GM18511 (cell line): ENCODE results near the gene PLIN1.

ENCODE experiments used
- ATAC-seq: cut with Tn5 transposase; IDR thresholded peaks from one replicate; pipeline ENCODE4 v1.9.1; 2021; ENCODE audit warnings: mild to moderate bottlenecking, moderate library complexity; ENCODE audit not compliant: unreplicated experiment

PLIN1 gene

DNA sequence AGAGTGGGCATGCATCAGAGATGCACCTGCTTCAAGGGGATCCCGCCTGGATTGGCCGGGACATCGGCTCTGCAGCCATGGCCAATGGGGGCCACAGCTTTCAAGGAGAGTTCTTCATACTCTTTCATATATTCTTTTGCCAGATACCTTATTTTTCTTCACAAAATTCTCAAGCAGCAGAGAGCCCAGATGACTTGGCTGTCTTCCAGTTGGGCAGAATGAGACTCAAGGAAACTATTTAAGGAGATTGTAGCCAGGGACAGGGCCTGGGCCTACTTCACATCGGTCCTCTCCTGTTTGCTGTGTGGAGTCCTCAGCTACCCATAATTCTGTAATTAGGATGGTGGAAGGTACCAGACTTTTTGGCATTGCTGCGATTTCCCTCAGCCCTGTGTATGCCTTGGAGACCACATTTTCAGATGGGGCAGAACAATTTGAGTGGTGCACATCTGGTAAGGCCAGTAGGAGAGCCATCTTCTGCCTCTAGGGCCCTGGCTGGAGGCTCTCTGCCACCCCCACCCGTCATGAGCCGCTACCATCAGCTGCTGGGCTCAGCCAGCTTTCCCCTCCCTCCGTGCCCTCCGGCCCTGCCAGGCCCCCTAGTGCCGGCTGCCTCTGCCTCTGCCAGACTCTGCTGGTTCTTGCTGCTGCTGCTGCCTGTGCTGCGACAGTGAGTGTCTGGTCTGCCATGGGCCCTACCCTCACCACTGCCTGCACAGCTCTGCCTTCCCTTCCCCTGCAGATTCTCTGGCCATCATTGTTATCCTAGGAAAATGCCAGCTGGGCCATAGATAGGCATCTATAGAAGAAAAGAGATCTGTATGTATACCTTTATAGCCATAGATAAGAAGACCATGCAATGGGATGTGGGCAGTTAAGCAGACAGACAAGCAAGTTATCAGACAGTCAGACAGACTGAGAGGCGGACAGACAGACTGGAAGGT lies 6.7 kb downstream of the PLIN1 start:
- no peak for ATAC-seq

DNA sequence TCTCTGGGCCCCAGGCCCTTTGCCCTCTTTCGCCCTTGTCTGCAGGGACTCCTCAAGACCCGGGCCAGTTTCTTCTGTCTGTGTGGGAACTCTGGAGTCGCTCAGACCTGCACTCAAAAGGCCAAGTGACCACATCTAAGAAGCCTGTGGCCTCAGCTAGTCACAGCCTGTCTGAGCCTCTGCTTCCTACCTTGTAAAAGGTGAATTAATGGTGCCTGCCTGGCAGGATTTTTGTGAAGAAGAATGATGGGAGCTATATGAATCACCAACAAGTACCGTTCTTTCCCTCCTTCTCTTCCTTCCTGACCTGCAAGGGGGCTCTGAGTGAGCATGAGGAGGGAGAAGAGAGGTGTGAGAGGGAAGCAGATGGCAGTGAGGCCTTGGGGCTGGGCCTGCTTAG lies 7.5 kb downstream of the PLIN1 start:
- ATAC-seq: no peak

DNA sequence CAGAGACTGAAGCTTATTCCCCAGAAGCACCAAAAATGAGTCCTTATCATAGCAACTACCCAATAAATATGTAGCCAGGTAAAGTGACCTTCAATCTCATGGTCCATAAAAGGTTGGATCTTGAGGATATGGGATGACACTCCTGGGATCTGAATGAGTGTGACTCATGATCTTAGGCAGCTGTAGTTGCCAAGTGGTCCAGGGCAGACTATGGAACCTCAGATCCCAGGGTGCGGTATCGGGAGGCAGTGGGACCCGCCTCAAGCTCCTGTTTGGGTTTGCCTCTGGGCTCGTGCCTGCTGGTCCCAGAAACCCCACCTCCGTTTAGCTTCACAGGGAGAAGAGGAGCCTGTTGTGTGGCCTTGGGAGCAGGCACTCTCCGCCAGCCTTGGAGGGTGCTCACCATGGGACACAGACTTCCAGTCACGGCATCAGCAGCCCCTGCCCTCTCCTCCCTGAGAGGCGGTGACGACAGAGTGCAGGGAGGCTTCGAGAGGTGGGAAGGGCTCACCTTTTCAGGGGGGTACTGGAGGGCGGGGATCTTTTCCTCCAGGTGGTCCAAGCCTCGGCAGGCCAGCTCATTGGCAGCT lies 8.1 kb downstream of the PLIN1 start:
- no peak for ATAC-seq

DNA sequence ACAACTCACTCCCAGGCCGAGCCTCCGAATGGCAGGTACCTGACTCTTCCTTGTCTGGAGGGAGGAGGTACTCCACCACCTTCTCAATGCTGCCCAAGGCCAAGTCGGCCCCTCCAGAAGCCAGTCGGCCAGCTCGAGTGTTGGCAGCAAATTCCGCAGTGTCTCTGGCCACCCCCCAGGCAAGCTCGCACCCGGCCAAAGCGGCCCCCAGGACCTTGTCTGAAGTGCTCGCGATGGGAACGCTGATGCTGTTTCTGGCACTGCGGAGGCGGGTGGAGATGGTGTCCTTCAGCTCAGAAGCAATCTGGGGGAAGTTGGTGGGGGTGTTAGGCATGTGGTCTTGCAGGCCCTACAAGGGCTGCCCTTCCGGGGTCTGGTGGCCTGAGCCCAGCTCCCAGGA lies 9.2 kb downstream of the PLIN1 start:
- ATAC-seq: no peak

DNA sequence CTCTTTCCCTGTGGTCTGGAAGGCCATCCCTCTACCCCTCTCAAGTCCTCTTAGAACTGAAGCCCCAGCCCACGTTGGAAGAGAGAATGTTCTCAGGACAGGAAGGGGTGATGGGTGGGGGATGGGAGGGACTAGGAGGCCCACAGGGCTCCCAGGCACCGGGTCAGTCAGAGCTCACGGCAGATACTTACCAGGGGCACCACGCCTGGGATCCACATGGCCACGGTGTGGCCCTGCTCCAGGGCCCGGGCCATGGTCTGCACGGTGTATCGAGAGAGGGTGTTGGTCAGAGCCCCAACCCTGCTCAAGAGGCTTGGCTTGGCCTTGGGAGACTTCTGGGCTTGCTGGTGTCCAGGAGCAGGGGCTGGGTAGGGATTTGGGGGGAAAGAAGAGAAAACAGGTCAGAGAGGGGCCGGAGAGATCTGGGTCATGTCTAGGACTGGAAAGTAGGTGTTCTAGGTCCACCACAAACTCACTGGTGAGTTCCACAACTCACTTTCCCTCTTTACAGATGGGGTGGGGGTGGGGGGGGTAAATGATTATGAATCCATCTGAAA lies 9.8 kb downstream of the PLIN1 start:
- ATAC-seq: no peak

DNA sequence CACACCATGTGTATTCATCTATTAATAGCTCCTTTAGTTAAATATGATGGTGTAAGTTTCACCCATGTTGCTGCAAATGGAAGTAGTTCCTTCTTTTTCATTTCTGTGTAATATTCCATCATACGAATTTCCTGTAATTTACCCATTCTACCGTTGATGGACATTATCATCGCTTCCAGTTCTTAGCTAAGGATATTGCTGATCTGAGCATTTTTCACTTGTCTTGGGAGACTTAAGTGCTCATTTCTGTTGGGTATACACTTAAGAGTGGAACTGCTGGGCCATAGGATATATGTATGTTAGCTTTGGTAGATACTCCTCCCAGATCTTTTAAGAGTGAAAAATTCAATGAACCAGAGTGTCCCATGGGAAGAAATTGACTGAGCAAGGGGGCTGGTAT lies 11.0 kb downstream of the PLIN1 start:
- ATAC-seq: no peak

DNA sequence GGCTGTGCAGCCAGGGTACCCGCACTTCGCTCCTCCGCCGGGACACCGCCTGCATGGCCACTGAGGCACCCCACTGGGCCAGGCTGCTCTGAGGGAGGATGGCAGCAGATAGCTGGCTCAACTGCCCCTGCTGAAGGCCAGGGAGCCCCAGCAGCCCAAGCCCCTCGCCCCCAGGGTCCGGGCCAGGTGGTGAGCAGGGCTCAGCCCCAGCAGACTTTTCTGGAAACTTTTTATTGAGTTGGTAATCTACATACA lies 11.5 kb downstream of the PLIN1 start:
- no peak for ATAC-seq

DNA sequence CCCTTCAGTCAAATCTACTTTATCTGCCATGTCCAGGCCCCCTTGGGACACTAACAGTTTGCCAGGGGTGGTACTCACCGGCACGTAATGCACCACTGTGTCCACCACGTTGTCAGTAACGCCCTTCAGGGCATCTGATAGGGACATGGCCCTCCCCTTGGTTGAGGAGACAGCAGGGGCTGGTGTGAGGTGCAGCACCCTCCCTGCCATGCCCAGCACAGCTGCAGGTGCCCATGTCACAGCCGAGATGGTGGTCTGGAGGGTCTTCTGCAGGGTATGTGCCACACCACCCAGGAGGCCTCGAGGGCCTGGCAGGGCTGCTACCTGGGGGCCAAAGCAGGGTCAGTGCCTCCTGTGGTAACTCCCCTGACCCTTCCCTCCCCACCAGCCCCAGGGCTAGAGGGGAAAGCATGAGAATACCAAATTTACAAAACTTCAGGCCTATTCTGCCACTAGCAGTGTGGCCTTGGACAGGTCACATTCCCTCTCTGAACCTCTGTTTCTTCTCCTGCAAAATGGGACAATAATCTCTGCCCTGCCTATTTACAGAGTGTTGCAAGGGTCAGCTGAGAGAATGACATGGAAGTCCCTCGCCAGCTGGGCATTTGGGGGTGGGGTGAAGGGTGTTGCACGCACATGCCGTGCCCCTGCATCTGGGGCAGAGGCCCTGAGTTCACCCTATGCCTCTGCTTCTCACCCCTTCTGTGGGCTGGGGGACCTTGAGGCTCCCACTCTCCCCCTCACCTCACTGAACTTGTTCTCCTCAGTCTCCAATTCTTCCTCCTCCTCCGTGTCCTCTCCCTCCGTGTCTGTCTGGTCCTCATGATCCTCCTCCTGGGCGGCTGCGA lies 12.1 kb downstream of the PLIN1 start:
- ATAC-seq: no peak

DNA sequence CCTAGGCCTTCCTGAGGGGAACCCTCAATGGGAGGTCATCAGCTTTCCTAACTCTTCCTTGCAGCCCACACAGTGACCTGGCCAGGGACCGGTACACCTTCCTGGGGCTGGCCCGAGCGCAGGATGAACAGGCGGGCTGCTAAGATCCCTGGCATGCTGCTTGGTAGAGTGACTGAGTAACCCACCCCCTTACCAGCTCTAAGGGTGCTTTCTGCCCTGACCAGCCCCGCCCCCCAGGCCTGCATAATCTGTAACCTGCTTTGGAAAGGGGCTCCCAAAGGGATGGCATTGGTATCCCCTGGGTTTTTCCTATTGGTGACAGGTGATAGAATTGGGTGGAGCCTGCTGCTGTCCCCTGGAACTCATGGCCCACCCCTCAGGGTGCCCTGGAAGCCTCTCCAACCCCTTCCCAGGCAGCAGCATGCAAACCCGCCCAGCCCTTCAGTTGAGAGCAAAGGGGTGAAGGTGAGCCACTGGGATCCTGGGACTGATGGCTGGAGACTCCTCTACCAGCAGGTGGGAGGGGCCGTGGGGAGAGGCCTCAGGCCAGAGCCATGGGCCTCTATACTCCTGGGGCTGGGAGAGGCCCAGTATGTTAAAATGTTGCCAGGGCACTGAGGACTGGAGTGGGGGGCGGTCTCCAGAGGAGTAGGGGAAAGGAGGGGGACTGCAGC lies 12.8 kb downstream of the PLIN1 start:
- ATAC-seq: peak; percentile 28

DNA sequence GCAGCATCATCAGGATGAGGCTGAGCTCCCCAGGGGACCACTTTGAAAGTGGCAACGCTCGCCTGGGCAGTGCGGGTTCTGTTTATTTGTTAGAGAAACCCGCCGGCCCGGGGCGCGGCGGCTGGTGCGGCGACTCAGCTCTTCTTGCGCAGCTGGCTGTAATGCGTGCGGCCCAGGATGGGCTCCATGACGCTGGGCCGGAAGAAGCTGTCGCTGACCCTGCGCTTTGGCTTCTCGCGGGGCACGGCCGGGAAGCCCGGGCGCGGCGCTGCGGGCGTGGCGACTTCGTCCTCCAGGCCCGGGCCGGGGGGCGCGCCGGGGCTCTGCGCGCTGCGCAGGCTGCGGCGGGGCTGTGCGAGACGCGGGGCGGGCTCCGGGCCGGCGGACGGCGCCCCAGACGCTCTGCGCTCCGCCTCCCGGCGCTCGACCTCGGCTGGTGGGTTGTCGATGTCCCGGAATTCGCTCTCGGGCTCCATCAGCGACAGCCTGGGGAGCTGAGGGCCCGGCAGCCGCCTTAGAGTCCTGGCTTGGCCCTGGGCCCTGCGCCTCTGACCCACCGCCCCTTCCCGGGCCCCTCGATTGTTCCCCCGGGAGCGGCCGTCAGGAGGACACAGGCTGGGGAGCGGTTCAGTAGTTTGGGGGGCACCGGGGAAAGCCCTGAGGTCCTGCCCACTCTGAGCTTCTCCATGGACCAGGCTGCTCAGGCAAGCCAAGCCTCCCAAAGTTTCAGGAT lies 13.6 kb downstream of the PLIN1 start:
- ATAC-seq: peak; percentile 71

DNA sequence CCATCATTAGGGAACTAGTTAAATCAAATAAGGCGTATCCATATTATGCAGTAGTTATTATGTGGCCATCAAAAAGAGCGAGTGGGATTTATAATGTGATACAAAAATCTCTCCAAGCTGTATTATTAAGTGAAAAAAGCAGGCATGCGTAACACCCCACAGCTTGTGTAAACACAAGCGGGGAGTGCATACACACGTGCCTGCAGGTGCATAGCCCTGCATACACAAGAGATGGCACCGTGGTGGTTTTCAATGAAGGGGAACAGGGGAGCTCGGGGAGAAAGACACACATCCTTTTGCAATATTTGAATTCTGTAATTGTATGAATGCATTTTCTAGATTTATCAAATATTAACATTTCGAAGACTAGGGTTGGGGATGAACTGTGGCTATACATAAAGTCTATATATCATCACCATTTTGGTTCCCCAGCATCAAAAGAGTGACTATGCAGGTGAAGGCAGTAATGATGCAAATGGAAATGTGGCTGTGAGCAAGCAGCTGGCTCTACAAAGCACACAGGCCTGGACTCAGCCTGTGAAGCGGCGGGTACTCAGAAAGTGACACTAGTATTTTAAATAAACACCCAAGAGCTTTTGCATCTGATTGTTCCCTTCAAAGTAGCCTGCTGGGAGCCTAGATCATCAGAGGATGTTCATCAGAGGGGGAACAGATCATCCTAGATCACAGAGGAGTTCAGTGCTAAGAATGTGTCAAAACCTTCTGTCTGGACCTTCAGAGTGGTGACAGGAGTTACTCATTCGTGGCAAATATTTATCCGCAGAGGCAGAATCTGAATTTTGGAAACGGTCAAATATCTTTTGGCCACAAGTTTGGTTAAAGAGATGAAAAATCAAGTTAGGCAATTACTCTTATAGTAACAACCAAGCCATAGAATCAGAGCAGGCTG lies 14.5 kb downstream of the PLIN1 start:
- no peak for ATAC-seq

DNA sequence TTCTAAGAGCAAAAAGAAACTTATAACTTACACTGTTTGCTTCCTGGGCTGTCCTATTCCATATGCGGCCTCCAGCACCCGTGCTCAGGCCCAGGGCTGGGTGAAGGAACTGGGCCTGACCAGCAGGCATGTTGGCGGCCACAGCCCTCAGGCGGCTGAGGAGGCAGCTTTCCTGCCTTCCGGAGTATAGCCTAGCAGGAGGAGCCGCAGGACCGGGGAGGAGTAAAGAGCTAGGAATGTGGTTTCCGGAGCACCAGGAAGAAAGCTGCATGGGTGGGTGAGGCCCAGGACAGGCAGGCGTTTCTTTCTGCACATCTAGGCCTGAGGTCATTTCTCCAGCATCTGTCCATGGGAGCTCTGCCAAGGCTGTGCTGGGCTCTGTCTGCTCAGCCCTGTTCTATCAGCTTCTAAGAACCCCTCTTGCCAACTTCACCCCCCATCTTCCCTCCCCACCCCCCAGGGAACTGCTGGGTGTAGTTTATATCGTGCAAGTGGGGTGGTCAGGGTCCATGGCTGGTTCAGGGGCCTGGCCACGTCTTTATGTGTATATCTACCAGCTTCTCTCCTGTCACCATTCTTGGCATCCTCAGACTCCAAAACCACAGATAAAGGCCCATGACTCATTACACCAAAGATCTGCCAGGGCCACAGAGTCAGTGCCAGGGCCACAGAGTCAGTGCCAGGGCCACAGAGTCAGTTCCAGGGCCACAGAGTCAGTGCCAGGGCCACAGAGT lies 16.1 kb downstream of the PLIN1 start:
- no peak for ATAC-seq

DNA sequence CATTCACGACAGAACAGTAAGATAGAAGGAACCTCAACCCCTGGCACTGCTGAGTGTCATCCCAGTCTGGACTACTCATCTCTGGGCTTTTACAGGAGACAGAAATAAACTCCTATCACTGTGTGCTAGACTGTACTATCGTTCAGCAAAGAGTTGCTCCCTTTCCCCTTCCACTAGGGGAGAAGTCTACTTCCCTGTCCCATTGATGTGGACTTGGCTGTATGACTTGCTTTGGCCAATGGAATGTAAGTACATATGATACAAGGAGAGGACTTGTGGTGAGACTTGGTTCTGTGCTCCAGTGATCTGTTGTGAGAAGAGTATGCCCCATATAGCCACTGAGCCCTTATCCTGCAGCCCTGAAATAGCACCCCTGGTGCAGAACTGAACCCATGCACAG lies 18.6 kb downstream of the PLIN1 start:
- no peak for ATAC-seq

DNA sequence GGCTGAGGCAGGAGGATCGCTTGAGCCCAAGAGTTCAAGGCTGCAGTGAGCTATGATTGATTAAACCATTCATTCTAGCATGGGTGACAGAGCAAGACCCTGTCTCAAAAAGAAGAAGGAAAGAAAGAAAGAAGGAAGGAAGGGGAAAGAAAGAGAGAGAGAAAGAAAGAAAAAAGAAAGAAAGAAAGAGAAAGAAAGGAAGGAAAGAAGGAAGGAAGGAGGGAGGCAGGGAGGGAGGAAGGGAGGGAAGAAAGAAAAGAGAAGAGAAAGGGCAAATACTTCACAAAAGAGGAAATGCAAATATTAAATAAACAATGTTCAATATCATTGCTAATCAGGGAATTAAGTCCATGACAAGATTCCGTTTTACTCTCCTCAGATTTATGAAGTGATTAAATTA lies 19.9 kb downstream of the PLIN1 start:
- ATAC-seq: no peak

DNA sequence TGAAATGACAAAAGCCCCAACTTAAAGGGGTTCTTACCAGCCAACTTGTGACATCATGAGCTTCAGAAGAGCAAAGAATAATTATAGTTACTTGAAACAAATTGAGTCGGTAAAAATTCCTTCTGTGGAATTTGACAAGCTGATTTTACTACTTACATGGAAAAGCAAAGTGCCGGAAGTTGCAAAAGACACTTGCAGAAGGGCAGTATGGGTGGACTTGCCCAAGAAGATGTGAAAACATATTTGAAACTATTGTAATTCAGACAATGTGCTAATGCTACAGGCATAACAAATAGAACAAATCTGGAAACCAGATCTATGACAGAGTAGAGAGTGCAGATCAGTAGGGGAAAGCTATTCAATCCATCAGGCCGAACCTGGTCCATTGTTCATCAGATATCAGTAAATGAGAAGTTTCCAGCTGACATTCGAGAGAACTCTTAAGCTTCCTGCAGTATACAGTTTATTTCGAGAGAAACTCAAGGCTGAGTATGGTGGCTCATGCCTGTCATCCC lies 21.4 kb downstream of the PLIN1 start:
- no peak for ATAC-seq

DNA sequence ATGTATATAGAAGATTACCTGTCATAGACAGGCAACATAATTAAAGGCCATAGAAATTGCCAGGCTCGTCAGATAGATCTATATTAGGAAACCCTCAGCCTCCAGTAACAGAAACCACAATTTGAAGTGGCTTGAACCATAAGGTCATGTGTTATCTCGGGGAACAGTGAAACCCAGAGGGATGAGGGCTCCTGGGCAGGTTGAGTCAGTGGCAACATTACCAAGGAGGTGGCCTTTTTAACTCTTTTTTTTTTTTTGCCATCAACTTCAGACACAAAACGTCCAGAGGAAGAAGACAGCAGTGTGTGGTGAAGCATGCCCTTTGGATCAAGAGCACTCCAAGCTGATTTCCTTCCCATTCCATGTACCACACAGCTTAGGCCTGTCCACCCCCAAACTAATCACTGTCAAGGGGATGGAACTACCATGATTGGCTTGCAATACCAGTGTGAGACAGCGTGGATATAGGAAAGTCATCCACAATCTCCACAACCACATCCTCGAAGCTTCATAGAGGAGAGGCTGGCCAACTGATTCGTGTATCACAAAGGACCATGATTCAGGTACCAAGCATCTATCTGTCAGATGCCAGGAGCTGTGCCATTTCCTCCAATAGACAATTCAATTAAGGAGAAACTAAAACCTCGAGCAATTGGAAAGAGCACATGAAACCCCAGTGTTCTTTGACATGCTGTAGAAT lies 22.9 kb downstream of the PLIN1 start:
- no peak for ATAC-seq

DNA sequence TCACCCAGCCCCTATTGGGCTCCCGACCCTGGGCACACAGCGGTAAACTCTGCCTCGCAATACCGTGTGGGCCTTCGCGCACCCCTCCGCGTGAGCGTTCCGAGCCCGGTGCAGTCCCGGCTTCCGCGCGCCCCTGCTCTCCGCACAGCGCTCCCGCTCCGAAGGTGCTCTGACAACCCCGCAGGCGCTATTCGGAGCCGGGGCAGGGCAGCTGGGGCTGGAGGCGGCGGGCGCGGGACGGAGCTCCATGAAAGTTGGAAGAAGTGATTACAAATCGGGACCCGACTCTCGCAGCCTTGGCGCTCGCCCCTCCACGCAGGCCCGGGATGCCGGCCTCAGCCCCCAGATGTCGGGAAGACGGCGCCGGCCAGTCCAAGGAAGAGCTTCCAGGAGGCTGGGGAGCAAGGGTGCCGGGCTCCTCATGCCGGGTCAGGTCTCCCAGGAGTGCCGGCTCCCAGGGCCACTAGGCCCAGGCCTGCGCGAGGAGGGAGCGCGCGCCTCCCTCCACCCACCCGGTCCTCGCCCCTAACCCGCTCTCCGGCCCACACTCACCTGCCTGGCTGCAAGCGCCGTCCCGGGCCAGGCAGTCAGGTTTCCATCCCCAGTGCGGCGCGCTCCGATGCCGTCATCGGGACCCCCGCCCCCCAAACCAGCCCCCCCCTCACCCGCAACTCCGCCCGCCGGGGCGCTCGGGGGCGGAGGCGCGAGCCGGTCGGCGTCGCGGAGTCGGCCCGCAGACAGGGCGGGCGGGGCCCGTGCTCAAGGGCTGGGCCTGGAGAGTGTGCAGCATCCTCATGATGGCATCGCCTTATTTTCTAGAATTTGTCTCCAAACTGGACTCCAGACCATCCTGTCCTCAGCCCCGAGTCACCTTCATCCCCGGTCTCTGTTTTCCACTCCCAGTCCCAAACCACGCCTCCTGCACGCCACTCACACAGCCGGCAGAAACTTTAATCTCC lies 24.0 kb downstream of the PLIN1 start, which contains the start of gene KIF7:
TSS of gene KIF7 (minus strand) at position 621 of the 959 bp plus-strand sequence. CDS start 2,537 bp downstream, outside the sequence.
- ATAC-seq: peak; percentile 51
